ENCODE measurements around the gene KAZN.

Gene KAZN

GRCh38 chr1:15011160-15011559 lies 412.7 kb downstream of the KAZN start:
- DNase-seq: no peak
- Histone ChIP-seq H3K27me3 (replicated peaks; ENCODE audit: insufficient read depth, low read length) (no peaks in the 10 kb centered on the region), H3F3A (ENCODE audit: insufficient read depth, low read length) (no peaks in the 10 kb centered on the region), H3K9me2 (replicated peaks; ENCODE audit: insufficient read depth, low read length) (no peaks in the 10 kb centered on the region), H3K4me3 (ENCODE audit: low read length) (no peak overlapping the region), H3K9me3 (replicated peaks; ENCODE audit: insufficient read depth, low read length) (no peaks in the 10 kb centered on the region), H3K9ac (ENCODE audit: low read length) (no peak overlapping the region), H3K4me1 (ENCODE audit: low read length) (no peaks in the 10 kb centered on the region), H3K36me3 (replicated peaks; ENCODE audit: insufficient read depth, low read length) (no peaks in the 10 kb centered on the region), H3K27ac (ENCODE audit: low read length) (no peak overlapping the region), H2AFZ (ENCODE audit: low read length) (no peak overlapping the region), H3K4me2 (ENCODE audit: low read depth, low read length) (no peak overlapping the region), H4K20me1 (ENCODE audit: insufficient read depth, low read length) (no peaks in the 10 kb centered on the region), H3K79me2 (ENCODE audit: low read length) (no peaks in the 10 kb centered on the region)
- TF ChIP-seq EZH2phosphoT487 (IDR thresholded peaks at IDR 0.05; ENCODE audit: low read length) (no peak), EZH2 (optimal IDR thresholded peaks at IDR 0.05; ENCODE audit: low read depth, low read length) (no peak)
- TF ChIP-seq, protein P1, sequence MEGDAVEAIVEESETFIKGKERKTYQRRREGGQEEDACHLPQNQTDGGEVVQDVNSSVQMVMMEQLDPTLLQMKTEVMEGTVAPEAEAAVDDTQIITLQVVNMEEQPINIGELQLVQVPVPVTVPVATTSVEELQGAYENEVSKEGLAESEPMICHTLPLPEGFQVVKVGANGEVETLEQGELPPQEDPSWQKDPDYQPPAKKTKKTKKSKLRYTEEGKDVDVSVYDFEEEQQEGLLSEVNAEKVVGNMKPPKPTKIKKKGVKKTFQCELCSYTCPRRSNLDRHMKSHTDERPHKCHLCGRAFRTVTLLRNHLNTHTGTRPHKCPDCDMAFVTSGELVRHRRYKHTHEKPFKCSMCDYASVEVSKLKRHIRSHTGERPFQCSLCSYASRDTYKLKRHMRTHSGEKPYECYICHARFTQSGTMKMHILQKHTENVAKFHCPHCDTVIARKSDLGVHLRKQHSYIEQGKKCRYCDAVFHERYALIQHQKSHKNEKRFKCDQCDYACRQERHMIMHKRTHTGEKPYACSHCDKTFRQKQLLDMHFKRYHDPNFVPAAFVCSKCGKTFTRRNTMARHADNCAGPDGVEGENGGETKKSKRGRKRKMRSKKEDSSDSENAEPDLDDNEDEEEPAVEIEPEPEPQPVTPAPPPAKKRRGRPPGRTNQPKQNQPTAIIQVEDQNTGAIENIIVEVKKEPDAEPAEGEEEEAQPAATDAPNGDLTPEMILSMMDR (IDR thresholded peaks at IDR 0.05; ENCODE audit: low read length): no peak

- H3K4me3 ChIP-seq (ENCODE audit: low read length): no peak overlapping the region
Observed at GRCh38 chr1:15011661-15012060, 413.2 kb downstream of the KAZN start.

GRCh38 chr1:15012822-15013221 lies 414.3 kb downstream of the KAZN start:
- H3K4me1 ChIP-seq (ENCODE audit: low read length): no peaks in the 10 kb centered on the region
- no peaks in the 10 kb centered on the region for H3K9me3 ChIP-seq (replicated peaks; ENCODE audit: insufficient read depth, low read length)
- H3K9ac ChIP-seq (ENCODE audit: low read length): no peak overlapping the region
- no peaks in the 10 kb centered on the region for H3K27me3 ChIP-seq (replicated peaks; ENCODE audit: insufficient read depth, low read length)
- no peak overlapping the region for H3K4me2 ChIP-seq (ENCODE audit: low read depth, low read length)
- no peaks in the 10 kb centered on the region for H3F3A ChIP-seq (ENCODE audit: insufficient read depth, low read length)
- H3K9me2 ChIP-seq (replicated peaks; ENCODE audit: insufficient read depth, low read length): no peaks in the 10 kb centered on the region
- H2AFZ ChIP-seq (ENCODE audit: low read length): no peak overlapping the region
- no peak overlapping the region for H3K27ac ChIP-seq (ENCODE audit: low read length)
- H3K36me3 ChIP-seq (replicated peaks; ENCODE audit: insufficient read depth, low read length): no peaks in the 10 kb centered on the region
- no peak for DNase-seq
- no peaks in the 10 kb centered on the region for H3K79me2 ChIP-seq (ENCODE audit: low read length)
- no peak overlapping the region for H3K4me3 ChIP-seq (ENCODE audit: low read length)
- H4K20me1 ChIP-seq (ENCODE audit: insufficient read depth, low read length): no peaks in the 10 kb centered on the region
- TF ChIP-seq, protein P1 (IDR thresholded peaks at IDR 0.05; ENCODE audit: low read length): no peak
- TF ChIP-seq EZH2 (optimal IDR thresholded peaks at IDR 0.05; ENCODE audit: low read depth, low read length) (no peak), EZH2phosphoT487 (IDR thresholded peaks at IDR 0.05; ENCODE audit: low read length) (no peak)

More at GRCh38 chr1:15011661-15012060, 413.2 kb downstream of the KAZN start:
- Histone ChIP-seq H3K79me2 (ENCODE audit: low read length) (no peaks in the 10 kb centered on the region), H3K9ac (ENCODE audit: low read length) (no peak overlapping the region), H4K20me1 (ENCODE audit: insufficient read depth, low read length) (no peaks in the 10 kb centered on the region), H3K4me2 (ENCODE audit: low read depth, low read length) (no peak overlapping the region), H3K9me3 (replicated peaks; ENCODE audit: insufficient read depth, low read length) (no peaks in the 10 kb centered on the region), H3K9me2 (replicated peaks; ENCODE audit: insufficient read depth, low read length) (no peaks in the 10 kb centered on the region), H3K27ac (ENCODE audit: low read length) (no peak overlapping the region), H2AFZ (ENCODE audit: low read length) (no peak overlapping the region), H3K27me3 (replicated peaks; ENCODE audit: insufficient read depth, low read length) (no peaks in the 10 kb centered on the region), H3K4me1 (ENCODE audit: low read length) (no peaks in the 10 kb centered on the region), H3F3A (ENCODE audit: insufficient read depth, low read length) (no peaks in the 10 kb centered on the region), H3K36me3 (replicated peaks; ENCODE audit: insufficient read depth, low read length) (no peaks in the 10 kb centered on the region)
- no peak for DNase-seq
- TF ChIP-seq, protein P1 (IDR thresholded peaks at IDR 0.05; ENCODE audit: low read length): no peak
- TF ChIP-seq EZH2 (optimal IDR thresholded peaks at IDR 0.05; ENCODE audit: low read depth, low read length) (no peak), EZH2phosphoT487 (IDR thresholded peaks at IDR 0.05; ENCODE audit: low read length) (no peak)

Data from MM.1S (cell line).